Heart left ventricle (tissue), 16 donors: ENCODE measurements around the gene AGBL3. TPM values are rescaled to one million over a fixed set of nuclear protein-coding genes. Genes with fewer than 3 reads are reported as not detected.

ENCODE experiments used
- ATAC-seq, 4 donors: fragments of 200-7000 bp; cut with Tn5 transposase; one replicate each; pipeline ENCODE4 v1.9.1; 2020 to 2022; ENCODE audit warnings: moderate library complexity in 4 of 4, mild to moderate bottlenecking in 3 of 4, moderate number of reproducible peaks in 1 of 4
- DNase-seq, 5 donors: peaks; one replicate each; pipeline ENCODE4 v3.0.0-alpha.2; 2020
- H3K27ac ChIP-seq, 12 donors: fragments of 200-600 bp; sonication (generic) in 4 of 12; one replicate each; pipeline versions ENCODE4 v1.5.0 to v1.8.0; 2016 to 2022; ENCODE audit warnings: mild to moderate bottlenecking in 2 of 12
- H3K27me3 ChIP-seq, 9 donors: fragments of 200-600 bp; sonication (generic) in 2 of 9; one replicate each; pipeline versions ENCODE4 v1.5.1 to v1.8.0; 2016 to 2022; ENCODE audit warnings: mild to moderate bottlenecking in 3 of 9
- H3K36me3 ChIP-seq, 9 donors: fragments of 200-600 bp; sonication (generic) in 2 of 9; one replicate each; pipeline versions ENCODE4 v1.5.0 to v1.8.0; 2018 to 2022; ENCODE audit warnings: mild to moderate bottlenecking in 2 of 9
- H3K4me1 ChIP-seq, 12 donors: fragments of 200-600 bp; sonication (generic) in 4 of 12; one replicate each; pipeline versions ENCODE4 v1.5.0 to v1.8.0; 2016 to 2022; ENCODE audit warnings: mild to moderate bottlenecking in 3 of 12
- H3K4me3 ChIP-seq, 12 donors: fragments of 200-600 bp; sonication (generic) in 4 of 12; one replicate each; pipeline versions ENCODE4 v1.5.0 to v1.8.0; 2017 to 2022; ENCODE audit warnings: mild to moderate bottlenecking in 9 of 12, moderate library complexity in 4 of 12
- H3K9me3 ChIP-seq, 12 donors: fragments of 200-600 bp; sonication (generic) in 4 of 12; one replicate each; pipeline versions ENCODE4 v1.5.0 to v1.8.0; 2016 to 2022; ENCODE audit warnings: mild to moderate bottlenecking in 1 of 12
- POLR2A ChIP-seq, 2 donors: fragments of 450-650 bp; IDR thresholded peaks; one replicate each; pipeline ENCODE4 v1.6.1; 2017; ENCODE audit warnings: antibody characterized with exemption in 2 of 2, mild to moderate bottlenecking in 2 of 2, moderate library complexity in 2 of 2
- WGBS, 4 donors: extraction: QIAGEN DNeasy Blood & Tissue Kit in 2 of 4; methylation state at CpG; one replicate each; pipeline versions ENCODE4 v1.1.5 to v1.1.7; 2013 to 2018; 5-methylcytosine and 5-hydroxymethylcytosine counted together
- intact Hi-C, 10 donors: fragments of 100-400 bp; cut with DNase I; formaldehyde crosslinking; loops; one replicate each; pipeline versions ENCODE4 v1.11.1 to v1.14.2; 2022
- polyA plus RNA-seq, 2 donors: library from polyadenylated mRNA; stranded (reverse); fragments of 200-250 nt; gene quantifications; one replicate each; pipeline ENCODE4 v1.2.3, GENCODE V29; 2013
- total RNA-seq, 9 donors: library from RNA; depleted of rRNA in 2 of 9; stranded (reverse); fragments of >200 nt in 2 of 9; fragmentation: NEBNext Ultra II Directional in 3 of 9; extraction: Animal tissue kit (Norgen Biotek cat#: 25700) in 3 of 9; gene quantifications; one replicate each; pipeline versions ENCODE4 v1.1.0 to v1.2.4, GENCODE V29; 2016 to 2023
- TF ChIP-seq, protein P1 (sequence below), 12 donors: fragments of 200-600 bp; sonication (generic) in 4 of 12; IDR thresholded peaks; one replicate each; pipeline versions ENCODE4 v1.5.0 to v1.8.0; 2018 to 2022; ENCODE audit warnings: antibody characterized with exemption in 12 of 12, mild to moderate bottlenecking in 5 of 12
- donor health status: ischemic (EF 13 %, LVEDD 7.1; RV severe dilation, severe dysfunction).
- donor health status: healthy with polysubstance abuse.
- donor health status: DM: no; HTN: yes; CAD: no.
- donor health status: DM: no; HTN: no; CAD: no.
- donor health status: ischemic (EF 25% LVEDD 6.9; RV normal size, moderate dysfunction).
- donor health status: ischemic (EF 25% LVEDD 5.7; RV mildly dilated, moderate dysfunction).
- donor health status: healthy.
- donor health status: DM: yes; HTN: yes; CAD: no.
- donor health status: ischemic (EF 35%, LVEDD 5.7; RV mildly dilated, moderate dysfunction).
- donor health status: nonischemic (EF 11% LVEDD 7.7; RV severe dilation, severe dysfunction).
- donor health status: DM: yes; HTN: yes; CAD: no.
- donor health status: PGD.
- donor health status: ischemic (EF 29% LVEDD 5.4; RV normal size, mild dysfunction).
- donor health status: nonischemic (EF 23%, LVEDD 6.1; RV moderate dilation, normal function).

AGBL3 gene
- total and polyA plus RNA-seq, 11 donors: 0.40 to 1.5 (median 0.93) TPM

DNA sequence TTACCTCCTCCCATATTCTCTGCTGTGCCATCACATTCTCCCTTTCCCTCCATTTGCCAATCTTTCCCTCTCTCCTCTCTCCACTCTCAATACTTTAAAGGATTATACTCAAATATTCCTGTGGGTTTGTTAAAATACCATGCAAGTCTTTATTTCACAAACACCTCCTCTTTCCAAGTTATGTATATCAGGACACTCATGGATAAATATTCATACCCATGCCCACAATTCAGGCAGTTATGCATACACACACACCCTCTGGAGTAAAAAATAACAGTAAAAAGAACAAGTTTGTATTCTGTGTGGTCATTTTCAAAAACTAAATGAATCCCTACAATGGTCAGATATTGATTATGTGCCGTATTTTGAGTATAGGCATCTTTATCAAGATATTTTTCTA lies 88.2 kb downstream of the AGBL3 start:
- no peak for TF ChIP-seq POLR2A (IDR thresholded peaks at IDR 0.05)
- TF ChIP-seq, protein P1, sequence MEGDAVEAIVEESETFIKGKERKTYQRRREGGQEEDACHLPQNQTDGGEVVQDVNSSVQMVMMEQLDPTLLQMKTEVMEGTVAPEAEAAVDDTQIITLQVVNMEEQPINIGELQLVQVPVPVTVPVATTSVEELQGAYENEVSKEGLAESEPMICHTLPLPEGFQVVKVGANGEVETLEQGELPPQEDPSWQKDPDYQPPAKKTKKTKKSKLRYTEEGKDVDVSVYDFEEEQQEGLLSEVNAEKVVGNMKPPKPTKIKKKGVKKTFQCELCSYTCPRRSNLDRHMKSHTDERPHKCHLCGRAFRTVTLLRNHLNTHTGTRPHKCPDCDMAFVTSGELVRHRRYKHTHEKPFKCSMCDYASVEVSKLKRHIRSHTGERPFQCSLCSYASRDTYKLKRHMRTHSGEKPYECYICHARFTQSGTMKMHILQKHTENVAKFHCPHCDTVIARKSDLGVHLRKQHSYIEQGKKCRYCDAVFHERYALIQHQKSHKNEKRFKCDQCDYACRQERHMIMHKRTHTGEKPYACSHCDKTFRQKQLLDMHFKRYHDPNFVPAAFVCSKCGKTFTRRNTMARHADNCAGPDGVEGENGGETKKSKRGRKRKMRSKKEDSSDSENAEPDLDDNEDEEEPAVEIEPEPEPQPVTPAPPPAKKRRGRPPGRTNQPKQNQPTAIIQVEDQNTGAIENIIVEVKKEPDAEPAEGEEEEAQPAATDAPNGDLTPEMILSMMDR (IDR thresholded peaks at IDR 0.05): no peak
- Histone ChIP-seq H3K9me3 (peaks cover 0 to 2% (median 0%) of the 10 kb centered on the region in 12 donors), H3K27me3 (no peaks in the 10 kb centered on the region), H3K36me3 (no peaks in the 10 kb centered on the region), H3K4me3 (no peak overlapping the region), H3K4me1 (no peaks in the 10 kb centered on the region), H3K27ac (no peak overlapping the region)
- intact Hi-C loops: no loop called here
- DNase-seq (no peak), ATAC-seq (no peak)
- WGBS, 4 donors: 47 to 98% (median 72%) methylated on average over 1 of the region's 1 CpG

DNA sequence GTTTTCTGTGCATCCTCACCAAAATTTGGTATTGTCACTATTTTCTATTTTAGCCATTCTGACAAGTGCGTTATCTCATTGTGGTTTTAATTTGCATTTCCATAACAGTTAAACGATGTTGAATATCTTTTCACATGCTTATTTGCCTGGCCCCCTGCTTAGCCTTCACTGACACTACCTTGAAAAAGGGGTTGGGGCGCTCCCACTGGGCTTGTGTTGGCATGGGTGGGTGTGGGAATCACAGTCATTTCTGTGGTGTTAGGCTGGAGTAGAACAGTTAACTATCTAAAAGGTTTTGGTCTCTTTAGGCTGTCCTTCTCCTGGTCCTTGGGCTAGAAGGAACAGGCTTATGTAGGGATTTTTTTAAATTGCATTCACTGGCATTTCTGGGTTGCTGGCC lies 89.4 kb downstream of the AGBL3 start:
- H3K9me3 ChIP-seq: peaks cover 0 to 2% (median 0%) of the 10 kb centered on the region in 12 donors
- H3K4me1 ChIP-seq: no peaks in the 10 kb centered on the region
- H3K4me3 ChIP-seq: no peak overlapping the region
- no peak for TF ChIP-seq POLR2A (IDR thresholded peaks at IDR 0.05)
- TF ChIP-seq, protein P1 (IDR thresholded peaks at IDR 0.05): no peak
- no peak for DNase-seq
- intact Hi-C loops: no loop called here
- H3K27me3 ChIP-seq: no peaks in the 10 kb centered on the region
- WGBS, 4 donors: 68 to 82% (median 73%) methylated on average over 3 of the region's 3 CpGs
- no peak for ATAC-seq
- no peaks in the 10 kb centered on the region for H3K36me3 ChIP-seq
- no peak overlapping the region for H3K27ac ChIP-seq

DNA sequence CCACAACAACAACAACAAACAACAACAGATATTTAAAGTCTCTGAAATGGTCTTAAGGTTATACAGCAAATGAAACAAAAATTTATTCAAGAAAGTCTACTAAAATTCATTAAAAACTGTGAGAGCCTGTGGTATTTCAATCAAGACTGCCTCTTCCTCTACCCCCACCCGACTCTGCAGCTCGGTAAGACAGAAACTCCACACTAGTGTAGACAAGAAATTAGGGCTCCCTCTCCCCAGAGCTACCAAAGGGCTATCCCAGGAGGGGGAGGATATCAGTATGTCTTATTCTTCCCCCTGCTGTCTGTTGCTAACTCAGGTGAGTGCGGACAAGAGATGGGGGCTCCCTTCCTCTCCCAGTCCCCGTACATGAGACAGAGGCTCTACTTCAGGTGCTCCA lies 90.6 kb downstream of the AGBL3 start:
- H3K4me3 ChIP-seq: no peak overlapping the region
- H3K36me3 ChIP-seq: no peaks in the 10 kb centered on the region
- H3K27me3 ChIP-seq: no peaks in the 10 kb centered on the region
- no peaks in the 10 kb centered on the region for H3K4me1 ChIP-seq
- WGBS, 4 donors: 92 to 97% (median 92%) methylated on average over 4 of the region's 4 CpGs
- no peak overlapping the region for H3K27ac ChIP-seq
- ATAC-seq: no peak
- peaks cover 0 to 2% (median 0%) of the 10 kb centered on the region in 12 donors for H3K9me3 ChIP-seq
- no peak for DNase-seq
- TF ChIP-seq, protein P1 (IDR thresholded peaks at IDR 0.05): no peak
- no peak for TF ChIP-seq POLR2A (IDR thresholded peaks at IDR 0.05)
- intact Hi-C loops: no loop called here

DNA sequence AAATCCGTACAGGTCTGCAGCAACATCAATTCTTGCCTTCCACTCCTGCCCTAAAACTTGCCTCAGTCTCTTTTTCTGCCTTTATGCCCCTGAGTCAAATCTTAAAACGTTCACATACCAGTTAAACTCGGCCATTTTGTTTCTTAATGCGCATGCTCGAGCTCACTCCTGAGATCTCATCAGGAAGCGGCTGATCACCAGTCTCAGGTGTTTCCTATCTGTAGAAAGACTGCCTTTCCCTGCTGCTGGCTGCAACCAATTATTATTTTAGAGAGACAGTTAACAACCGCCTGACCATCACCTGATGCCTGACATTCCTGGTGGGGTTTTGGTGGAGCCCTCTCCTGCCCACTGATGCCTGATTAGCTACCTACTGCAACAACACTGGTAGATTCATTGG lies 91.3 kb downstream of the AGBL3 start:
- no peak for TF ChIP-seq POLR2A (IDR thresholded peaks at IDR 0.05)
- TF ChIP-seq, protein P1 (IDR thresholded peaks at IDR 0.05): no peak
- Histone ChIP-seq H3K4me3 (no peak overlapping the region), H3K27me3 (no peaks in the 10 kb centered on the region)

More for the DNA sequence above, 91.3 kb downstream of the AGBL3 start:
- 68 to 72% (median 70%) methylated on average over 7 of the region's 7 CpGs for WGBS, 4 donors
- Histone ChIP-seq H3K27ac (no peak overlapping the region), H3K9me3 (no peaks in the 10 kb centered on the region), H3K36me3 (no peaks in the 10 kb centered on the region), H3K4me1 (no peaks in the 10 kb centered on the region)
- no peak for DNase-seq
- intact Hi-C loops: no loop called here
- no peak for ATAC-seq
